HG03108 (cell line): Measurements from ENCODE around the gene CSAD.

Source experiments
- ATAC-seq: cut with Tn5 transposase; IDR thresholded peaks from one replicate; pipeline ENCODE4 v1.9.1; 2021; ENCODE audit warnings: moderate library complexity; ENCODE audit not compliant: unreplicated experiment

Gene CSAD

DNA sequence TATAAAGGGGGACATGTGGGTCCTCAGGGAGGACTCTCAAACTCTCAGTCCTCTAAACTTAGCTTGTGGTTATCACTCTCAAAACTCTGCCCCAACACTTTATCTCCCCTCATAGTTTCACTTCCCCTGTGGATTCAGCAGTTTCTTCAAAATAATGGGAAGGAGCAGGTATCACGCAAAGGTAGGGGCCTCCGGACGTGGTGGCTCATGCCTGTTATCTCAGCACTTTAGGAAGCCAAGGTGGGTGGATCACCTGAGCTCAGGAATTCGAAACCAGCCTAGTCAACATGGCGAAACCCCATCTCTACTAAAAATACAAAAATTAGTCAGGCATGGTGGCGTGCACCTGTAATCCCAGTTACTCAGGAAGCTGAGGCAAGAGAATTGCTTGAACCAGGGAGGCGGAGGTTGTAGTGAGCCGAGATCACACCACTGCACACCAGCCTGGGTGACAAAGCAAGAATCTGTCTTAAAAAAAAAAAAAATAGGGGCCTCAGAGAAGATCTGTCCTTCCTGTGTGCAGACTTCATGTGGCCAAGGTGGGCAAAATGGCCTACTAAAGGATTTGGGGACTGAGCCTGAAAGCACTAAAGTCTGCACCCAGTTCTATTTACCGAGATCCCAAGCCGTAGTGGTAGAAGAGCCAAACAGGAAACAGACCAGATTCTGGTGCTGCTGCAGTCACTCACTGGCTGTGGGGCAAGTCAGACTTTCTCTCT, 19.9 kb upstream of the CSAD start:
- peak; percentile 56 for ATAC-seq

DNA sequence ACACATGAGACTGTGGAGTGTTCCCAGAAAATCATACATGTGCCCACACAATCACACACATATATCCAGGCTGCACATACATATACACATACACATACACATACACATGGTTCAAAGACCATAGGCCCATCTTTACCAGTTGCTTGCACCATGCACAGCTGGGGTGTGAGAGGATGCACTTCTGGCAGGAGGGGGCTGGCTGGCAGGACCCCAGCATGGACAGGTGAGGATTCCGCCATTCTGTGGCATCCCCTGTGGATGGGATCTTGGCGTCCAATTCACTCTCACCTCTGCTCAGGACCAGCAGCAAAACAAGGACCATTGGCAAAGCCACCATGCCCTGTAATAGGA, 19.4 kb upstream of the CSAD start:
- ATAC-seq, result peak; percentile 10

DNA sequence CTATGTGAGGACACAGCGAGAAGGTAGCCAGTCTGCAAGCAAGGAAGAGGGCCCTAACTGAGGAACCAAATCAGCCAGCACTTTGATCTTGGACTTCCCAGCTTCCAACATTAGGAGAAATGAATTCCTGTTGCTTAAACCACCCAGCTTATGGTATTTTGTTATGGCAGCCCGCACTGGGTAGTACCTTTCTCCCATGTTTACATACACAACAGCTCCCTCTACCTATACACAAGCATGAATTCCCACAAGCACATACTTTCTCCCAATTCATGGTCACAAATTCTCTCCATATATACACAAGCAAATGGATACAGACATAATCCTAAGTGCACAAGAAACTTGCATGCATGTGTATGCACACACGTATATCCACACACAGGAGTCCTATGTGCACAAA, 19.0 kb upstream of the CSAD start:
- ATAC-seq, result no peak

DNA sequence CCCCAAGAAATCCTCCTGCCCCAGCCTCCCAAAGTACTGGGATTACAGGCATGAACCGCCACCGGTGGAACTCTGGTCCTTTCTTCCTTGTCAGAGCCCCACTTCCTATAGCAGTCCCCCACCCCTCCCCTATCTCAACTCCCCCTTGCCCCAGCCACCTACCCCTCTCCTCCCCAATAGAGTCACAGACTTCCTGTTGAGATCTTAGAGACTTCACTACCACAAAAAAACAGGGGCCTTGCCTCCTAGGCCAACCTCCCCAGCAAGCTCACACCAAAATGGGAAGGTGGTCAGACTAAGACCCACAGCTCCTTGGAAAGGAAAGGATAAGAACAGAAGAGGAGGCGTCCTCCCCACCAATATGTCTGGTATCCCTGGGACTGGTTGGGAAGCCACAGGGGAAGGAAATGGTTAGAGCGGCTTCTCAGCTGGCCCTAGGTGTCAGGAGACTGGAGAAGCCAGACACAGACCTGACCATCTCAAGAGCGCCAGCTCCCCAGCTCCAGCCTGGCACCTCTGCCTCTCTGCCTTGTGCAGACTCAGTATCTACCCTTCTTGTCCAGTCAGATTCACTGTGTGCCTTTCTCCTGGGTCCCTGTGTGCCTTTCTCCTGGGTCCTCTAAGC, 17.9 kb upstream of the CSAD start:
- ATAC-seq, result no peak

DNA sequence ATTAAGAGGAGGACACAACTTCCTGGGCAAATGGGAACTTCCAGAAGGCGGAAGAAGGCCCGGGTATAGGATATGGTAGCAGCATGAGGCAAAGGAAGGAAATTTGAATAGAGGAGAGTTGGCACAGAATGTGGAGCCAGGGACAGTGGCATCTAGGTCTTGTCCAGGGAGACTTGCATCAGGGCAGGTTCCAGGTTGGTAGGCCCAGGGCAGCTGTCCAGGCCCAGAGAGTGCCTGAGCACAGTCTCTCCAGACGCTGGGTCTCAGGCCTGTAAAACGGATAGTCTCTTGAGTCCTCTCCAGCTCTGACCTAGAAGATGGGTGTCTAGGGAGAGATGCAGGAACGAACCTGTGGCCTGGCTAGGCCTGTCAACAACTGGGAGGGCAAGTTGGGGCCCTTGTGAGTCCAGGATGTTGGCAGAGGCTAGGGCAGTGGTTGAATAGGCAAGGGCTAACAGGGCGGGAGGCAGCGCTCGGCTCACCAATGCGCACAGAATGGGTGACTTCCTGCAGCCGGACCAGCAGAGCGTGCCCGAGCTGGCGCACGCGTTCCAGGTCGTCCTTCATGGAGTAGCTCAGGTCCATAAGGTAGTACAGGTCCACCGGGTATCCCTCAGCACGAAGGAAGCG, 16.4 kb upstream of the CSAD start:
- ATAC-seq, result no peak

DNA sequence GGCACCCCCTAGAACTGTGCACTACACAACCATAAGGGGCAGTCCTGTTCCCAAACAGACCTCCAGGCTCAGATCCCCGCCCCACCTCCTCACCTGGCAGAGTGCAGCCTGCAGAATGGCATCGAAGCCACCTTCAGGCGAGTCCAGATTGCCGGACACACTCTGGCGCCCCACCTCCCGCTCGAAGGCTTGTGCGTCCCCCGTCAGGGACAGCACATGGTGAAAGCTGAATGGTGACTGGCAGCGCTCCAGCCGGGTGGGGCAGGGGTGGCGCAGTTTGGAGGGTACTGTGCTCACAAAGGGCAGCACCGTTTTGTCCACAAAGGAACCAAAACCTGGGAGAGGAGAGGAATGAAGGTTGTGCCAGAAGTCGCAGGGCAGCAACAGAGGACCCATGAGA, 15.8 kb upstream of the CSAD start:
- no peak for ATAC-seq

DNA sequence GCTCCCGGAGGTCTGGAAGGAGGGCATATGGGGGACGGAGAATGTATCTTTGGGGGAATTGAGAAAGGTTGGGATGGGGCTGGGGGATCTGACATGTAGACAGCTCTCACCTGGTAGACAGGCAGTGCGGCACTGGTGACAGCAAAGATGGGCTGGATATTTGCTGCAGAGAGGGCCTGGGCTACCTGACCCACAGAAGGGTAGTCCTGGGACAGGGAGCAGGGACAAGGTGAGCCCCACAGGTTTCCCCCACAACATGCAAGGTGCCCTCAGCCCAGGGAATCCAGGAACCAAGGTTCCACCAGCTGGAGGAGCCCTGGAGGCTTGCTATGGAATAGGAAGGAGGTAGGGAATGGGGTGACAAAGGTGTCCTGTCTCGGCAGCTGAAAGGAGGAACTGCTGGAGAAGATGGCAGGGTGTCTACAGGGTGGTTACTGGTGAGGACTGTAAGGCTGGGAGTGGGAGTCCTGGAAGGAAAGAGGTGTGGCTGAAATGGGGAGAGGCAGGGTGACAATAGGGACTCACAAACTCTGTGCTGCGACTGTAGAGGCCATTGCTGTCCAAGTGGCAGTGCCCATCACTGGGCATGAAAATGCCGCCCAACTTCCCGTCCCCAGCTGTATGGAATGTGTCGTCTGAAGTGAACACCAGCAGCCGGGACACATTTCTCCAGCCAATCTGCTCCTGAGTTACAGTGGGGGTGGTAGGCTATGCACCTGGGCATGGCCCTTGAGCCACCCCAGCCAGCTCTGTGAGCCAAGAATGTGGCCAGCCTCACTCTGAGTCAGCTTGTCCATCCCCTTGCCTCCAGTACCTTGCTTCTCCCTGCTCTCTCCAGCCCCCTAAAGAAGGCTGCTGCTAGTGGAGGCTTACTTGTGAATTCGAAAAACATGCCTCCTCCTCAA, 15.0 kb upstream of the CSAD start:
- ATAC-seq, result no peak

DNA sequence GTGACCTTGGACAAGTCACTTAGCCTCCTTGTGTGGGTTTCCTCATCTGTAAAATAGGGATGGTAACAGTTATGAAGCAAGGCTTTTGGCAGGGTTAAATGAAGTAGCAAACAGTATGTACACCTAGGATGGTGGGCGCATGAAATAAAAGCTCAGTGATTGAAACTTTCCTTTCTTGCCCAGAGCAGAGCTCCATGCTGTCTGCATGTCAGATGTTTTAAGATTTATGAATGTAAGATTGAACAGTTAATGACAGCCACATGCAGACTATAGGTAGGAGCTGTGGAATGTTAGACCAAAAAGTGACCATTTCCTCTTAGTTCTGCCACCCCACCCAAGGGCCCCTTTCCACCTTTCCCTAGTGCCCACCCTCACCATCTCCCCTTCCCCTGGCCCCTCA, 14.2 kb upstream of the CSAD start:
- ATAC-seq, result no peak

DNA sequence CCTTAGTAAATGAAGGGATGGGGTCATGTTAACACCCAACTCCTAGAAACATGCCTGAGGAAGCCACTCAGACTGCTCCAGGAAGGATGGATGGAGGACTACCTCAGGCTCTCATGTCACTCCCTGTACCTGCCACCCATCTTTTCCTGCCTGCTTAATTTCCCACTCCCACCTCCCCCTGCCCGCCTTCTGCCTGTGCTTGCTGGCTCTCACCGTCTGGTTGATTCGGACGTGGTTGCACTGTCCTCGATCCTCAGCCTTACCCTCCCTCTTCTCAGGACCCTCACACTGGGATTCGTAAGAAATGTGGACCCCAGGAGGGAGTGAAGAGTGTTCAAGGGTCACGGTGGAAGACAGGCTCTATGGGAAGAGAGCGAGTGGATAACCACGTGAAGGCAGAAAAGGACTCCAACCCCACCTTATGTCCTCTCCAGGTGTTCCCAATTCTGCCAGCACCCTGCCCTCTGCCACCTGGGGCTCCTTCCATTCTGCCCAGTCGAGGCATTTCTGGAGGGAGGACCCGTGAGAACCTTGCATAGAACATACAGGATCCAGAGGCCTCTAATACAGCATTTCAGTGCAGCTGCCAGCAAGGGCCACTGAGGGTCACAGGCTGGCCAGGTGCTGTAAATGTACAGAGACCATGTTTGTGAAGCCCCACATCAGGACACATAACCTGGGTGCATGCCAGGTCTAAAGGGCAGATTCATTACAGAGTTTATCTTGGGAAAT, 13.4 kb upstream of the CSAD start:
- no peak for ATAC-seq

DNA sequence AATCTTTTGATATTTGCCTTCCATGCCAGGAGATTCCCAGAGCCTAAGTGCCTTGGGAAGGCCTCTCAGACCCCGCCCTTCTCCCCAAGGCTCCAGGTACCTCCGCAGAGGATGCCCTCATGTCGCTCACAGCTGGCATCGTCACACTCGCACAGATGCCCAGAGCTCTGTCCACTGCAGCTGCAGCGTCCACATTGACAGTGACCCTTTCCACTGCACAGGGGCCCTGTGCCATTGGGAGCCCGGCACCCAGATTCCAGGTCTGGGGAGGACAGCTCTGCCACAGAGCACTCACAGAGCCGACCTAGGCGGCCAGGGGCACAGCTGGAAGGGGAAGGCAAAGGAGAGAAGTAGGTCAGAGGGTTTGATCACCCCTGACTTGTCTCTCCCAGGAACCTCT, 12.3 kb upstream of the CSAD start:
- ATAC-seq, result no peak

DNA sequence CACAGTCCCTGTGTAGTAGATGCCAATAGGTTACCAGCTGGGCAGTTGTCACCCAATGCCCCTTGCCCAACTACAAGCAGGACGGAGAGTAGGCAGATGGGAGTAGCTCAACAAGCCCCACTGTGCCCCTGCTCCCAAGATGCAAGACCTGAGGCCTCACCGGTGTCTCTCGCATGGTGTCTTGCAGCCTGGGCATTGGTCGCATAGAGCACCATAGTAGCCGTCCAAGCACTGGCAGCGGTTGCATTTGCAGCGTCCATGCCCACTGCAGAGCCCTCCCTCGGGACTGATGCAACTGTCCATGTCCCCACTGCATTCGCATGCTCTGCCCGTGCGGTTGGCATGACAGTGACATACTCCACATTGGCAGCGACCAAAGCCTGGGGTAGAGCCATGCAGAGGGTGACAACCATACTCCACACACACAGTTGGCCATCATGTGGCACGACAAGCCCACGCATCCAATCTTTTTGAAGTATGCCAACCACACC, 11.9 kb upstream of the CSAD start:
- ATAC-seq, result no peak

DNA sequence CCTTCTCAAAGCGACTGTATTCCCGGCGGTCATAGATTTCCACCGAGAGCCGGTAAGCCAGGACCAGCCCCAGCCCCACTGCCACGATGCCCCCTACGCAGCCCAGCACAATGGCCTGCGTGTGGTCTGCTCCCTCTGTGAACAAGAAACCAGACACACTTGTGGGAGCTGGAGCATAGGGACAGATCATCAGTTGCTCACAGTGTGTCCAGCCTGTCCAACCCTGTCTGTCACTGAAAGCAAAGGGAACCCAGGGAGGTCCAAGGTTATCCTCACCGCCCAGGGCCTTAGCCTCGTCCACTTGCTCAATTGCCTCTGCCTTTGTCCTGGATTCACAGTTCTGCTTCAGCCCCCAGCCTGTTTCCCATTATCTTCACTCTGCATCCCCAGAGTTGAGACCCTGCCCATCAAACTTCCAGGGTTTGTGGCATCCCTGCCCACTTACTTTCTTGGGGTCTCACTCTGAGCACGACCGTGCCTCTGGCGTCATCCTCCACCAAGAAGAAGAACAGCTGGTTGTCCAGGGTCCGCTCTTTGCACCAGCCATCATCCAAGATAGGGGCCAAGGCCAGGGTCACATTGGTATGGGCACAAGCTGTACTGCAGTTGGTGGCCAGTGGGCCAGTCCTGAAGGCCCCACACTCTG, 11.3 kb upstream of the CSAD start:
- no peak for ATAC-seq

DNA sequence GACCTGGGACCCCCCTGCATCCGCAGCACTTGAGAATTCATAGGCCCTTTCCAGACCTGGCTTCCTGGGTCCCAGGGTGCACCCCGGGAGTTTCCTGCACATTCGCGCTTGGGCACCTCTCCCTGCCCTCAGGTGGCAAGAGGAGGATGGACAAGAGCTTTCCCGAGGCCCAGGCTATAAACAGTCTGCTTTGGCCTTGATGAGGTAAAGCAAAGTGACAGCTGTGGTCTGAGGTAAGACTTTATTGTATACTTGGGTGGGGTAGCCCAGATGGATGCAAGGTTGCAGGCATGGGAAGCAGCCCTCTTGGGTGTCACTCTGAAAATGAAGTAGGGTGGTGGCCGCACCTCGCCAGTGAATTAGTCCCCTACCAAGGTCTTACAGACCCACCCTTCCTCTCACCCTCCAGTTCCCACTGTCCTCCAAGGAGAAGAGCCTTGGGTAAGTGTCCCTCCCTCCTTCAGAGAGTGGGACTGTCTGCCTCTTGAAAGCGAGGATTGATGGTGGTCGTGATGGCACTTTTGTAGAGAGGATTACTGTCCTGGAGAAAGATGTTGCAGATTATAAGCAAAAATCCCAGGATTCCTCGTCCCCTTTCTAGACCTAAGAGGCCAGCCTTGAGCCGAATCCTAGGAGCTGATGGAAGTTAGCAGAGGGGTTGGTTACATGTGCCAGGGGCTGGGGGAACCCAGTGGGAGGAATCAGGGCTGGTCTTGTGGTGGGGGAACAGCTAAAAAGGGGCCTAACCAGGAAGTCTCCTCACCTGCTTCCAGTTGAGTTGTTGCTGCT, 10.6 kb upstream of the CSAD start:
- ATAC-seq, result no peak

DNA sequence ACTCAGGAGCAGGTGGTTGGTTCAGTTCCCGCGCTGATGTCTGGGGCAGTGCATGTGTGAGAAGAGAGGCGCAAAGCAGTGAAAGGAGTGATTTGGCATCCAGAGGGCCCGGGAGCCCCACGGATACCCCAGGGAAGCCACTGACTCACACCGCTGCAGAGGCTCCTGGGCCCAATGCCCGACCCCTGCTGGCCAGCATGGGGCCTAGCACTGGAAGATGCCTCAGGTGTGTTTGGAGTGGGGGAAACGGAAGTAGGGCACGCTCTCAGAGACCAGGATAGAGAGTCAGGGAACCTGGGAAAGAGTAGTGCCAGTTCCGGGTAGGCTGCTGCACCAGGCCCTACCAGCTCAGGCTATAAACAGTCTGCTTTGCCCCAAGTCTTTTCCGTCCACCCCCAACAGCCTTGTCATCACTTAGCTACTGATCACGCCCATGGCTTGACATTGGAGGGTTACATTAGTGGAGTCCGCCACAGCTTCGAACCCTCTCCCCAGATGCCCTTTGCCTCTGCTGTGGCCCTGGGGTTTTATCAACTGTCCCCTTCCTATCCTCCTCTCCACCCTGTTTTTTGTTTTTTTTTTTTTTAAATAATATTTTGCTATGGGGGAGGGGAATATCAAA, 9.5 kb upstream of the CSAD start:
- ATAC-seq, result no peak

DNA sequence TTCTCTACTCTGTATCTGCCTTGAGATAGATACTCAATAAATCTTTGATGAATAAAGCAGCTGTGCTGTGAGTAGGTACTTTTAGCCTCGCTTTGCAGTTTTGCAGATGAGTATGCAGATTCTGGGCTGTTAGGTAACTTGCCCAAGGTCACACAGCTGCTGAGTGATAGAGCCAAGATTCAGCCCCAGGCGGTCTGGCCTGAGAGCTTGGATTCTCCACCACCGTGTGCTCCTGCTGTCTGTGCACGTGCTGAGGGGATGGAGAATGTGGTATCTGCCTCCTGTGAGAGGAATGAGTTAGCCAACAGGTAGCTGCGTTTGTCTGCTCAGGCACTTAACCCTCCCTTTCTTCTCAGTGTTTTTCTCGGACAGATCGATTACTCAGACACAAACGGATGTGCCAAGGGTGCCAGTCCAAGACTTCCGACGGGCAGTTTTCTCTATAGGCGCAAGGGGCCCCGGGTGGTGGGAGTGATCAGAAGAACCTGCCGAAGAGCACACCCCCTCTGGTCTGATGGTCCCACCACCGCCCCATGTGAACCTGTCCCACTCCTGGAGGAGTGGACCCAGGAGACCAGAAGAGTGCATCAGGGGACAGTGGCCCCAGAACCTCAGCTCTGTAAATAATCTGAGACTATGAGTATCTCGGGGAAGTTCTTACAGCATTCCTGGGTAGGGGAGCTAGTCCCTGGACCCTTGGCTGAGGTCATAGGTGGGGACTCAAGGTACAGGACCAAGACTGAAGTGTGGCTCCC, 6.6 kb upstream of the CSAD start:
- ATAC-seq, result no peak

DNA sequence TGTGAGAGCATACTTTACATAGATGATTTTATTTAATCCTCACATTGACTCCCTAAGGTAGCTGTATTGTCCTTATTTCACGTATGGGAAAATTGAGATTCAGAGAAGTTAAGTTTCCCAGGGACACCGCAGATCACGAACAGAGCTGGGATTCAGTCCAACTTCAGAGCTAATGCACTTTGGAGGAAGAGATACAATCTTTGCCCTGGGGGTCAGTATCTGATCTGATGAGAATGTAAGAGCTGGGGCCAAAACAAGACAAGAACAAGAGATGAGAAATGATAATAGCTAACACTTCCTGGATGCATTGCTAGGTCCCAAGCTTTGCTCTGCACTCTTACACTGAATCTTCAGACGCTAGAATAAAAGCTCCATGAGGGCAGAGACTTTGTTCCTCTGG, 6.0 kb upstream of the CSAD start:
- no peak for ATAC-seq

DNA sequence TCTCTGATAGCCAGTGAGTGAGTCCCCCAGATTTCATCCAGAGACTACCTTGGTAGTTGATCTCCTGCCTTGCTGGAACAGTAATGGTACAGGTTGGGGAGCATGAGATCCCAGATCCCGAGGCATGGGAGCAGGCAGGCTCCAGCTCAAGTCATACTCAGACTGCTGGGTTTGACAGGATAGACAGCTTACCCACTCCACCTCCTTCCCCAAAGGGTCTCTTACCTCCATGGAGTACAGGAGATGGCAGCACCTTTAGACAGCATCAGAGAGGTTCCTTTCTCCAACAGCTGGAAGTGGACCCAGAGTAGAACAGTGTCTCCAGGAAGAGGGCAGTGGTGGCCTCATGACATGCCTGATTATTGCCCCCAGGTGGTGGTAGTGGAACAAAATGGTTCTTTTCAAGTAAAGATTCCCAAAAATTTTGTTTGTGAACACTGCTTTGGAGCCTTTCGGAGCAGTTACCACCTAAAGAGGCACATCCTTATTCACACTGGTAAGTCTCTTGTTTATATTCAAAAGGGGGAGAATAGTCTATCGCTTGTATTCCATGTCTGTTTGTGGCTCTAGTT, 4.9 kb upstream of the CSAD start:
- no peak for ATAC-seq

DNA sequence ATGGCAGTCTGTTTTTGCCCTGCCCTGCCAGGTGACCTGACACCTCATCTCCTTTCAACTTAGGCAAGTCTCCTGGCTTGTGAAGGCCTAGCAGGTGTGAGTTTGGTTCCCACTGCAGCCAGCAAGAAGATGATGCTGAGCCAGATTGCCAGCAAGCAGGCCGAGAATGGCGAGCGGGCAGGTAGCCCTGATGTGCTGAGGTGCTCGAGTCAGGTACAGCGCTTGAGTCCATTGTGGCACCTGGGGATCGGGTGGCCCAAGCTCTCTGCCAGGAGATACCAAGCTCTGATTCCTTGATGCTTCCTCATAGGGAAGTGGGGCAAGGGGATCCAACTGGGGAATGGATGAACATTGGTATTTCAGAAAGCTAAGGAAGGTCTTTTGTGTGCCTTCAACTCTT, 4.1 kb upstream of the CSAD start:
- ATAC-seq, result no peak
